ENCODE results near the gene KAT14. TPM values are rescaled to one million over a fixed set of nuclear protein-coding genes. Genes with fewer than 3 reads are reported as not detected.

KAT14 gene
- total and polyA plus RNA-seq, 2 donors from 2014 or later = 10.2 to 12.8 TPM

GRCh38 chr20:18138266-18138582, 561 bp downstream of the KAT14 start:
- Histone ChIP-seq H3K9ac (ENCODE audit: low read length in 3 of 3) (peak overlapping the region; percentile 62 to 94 (median 80)), H3K4me3 (ENCODE audit: low read length in 3 of 3) (peak overlapping the region; percentile 76 to 99 (median 87)), H3K4me1 (ENCODE audit: control insufficient read depth in 2 of 3, insufficient read depth in 2 of 3, low read depth in 1 of 3, low read length in 3 of 3) (peaks cover 3 to 15% (median 14%) of the 10 kb centered on the region in 3 donors), H3K27me3 (ENCODE audit: control insufficient read depth, insufficient read depth, low read length) (no peaks in the 10 kb centered on the region), H3K9me3 (ENCODE audit: control insufficient read depth in 2 of 3, insufficient read depth in 1 of 3, low read length in 3 of 3) (no peaks in the 10 kb centered on the region), H3K36me3 (ENCODE audit: control insufficient read depth in 2 of 3, insufficient read depth in 3 of 3, low read length in 3 of 3) (peaks cover 0 to 3% (median 0%) of the 10 kb centered on the region in 3 donors), H3K27ac (ENCODE audit: low read depth in 2 of 2, low read length in 2 of 2) (peak overlapping the region in 1 of 2 donors; percentile 86)
- no peak for DNase-seq
- FAIRE-seq = no peak
- TF ChIP-seq CTCF (IDR thresholded peaks at IDR 0.05; ENCODE audit: borderline replicate concordance, extremely low read depth, insufficient read depth) = no peak
- intact Hi-C loops (cut with DNase I) = no loop called here

- H3K27me3 ChIP-seq (ENCODE audit: control insufficient read depth, insufficient read depth, low read length) = no peaks in the 10 kb centered on the region
- DNase-seq (peak in 2 of 5 donors; percentile 6 to 15), FAIRE-seq (no peak)
- no peaks in the 10 kb centered on the region for H3K9me3 ChIP-seq (ENCODE audit: control insufficient read depth in 2 of 3, insufficient read depth in 1 of 3, low read length in 3 of 3)
- TF ChIP-seq CTCF (IDR thresholded peaks at IDR 0.05; ENCODE audit: borderline replicate concordance, extremely low read depth, insufficient read depth) = no peak
- peak overlapping the region; percentile 62 to 94 (median 80) for H3K9ac ChIP-seq (ENCODE audit: low read length in 3 of 3)
- peak overlapping the region; percentile 76 to 99 (median 87) for H3K4me3 ChIP-seq (ENCODE audit: low read length in 3 of 3)
- H3K4me1 ChIP-seq (ENCODE audit: control insufficient read depth in 2 of 3, insufficient read depth in 2 of 3, low read depth in 1 of 3, low read length in 3 of 3) = peaks cover 3 to 15% (median 14%) of the 10 kb centered on the region in 3 donors
- intact Hi-C loops (cut with DNase I) = no loop called here
- H3K36me3 ChIP-seq (ENCODE audit: control insufficient read depth in 2 of 3, insufficient read depth in 3 of 3, low read length in 3 of 3) = peaks cover 0 to 3% (median 0%) of the 10 kb centered on the region in 3 donors
- peak overlapping the region in 1 of 2 donors; percentile 86 for H3K27ac ChIP-seq (ENCODE audit: low read depth in 2 of 2, low read length in 2 of 2)
These were observed 1.2 kb downstream of the KAT14 start for GRCh38 chr20:18138639-18139583.

- Histone ChIP-seq H3K9me3 (ENCODE audit: control insufficient read depth in 2 of 3, insufficient read depth in 1 of 3, low read length in 3 of 3) (no peaks in the 10 kb centered on the region), H3K4me3 (ENCODE audit: low read length in 3 of 3) (peak overlapping the region in 1 of 3 donors; percentile 19), H3K36me3 (ENCODE audit: control insufficient read depth in 2 of 3, insufficient read depth in 3 of 3, low read length in 3 of 3) (peaks cover 0 to 3% (median 0%) of the 10 kb centered on the region in 3 donors), H3K27ac (ENCODE audit: low read depth in 2 of 2, low read length in 2 of 2) (no peak overlapping the region), H3K9ac (ENCODE audit: low read length in 3 of 3) (no peak overlapping the region), H3K4me1 (ENCODE audit: control insufficient read depth in 2 of 3, insufficient read depth in 2 of 3, low read depth in 1 of 3, low read length in 3 of 3) (peaks cover 3 to 16% (median 15%) of the 10 kb centered on the region in 3 donors), H3K27me3 (ENCODE audit: control insufficient read depth, insufficient read depth, low read length) (no peaks in the 10 kb centered on the region)
- DNase-seq = no peak
- TF ChIP-seq CTCF (IDR thresholded peaks at IDR 0.05; ENCODE audit: borderline replicate concordance, extremely low read depth, insufficient read depth) = no peak
- intact Hi-C loops (cut with DNase I) = no loop called here
- no peak for FAIRE-seq
These were observed 2.2 kb downstream of the KAT14 start for GRCh38 chr20:18139832-18140231.
